ENCODE results near the gene HCN2. TPM values are rescaled to one million over a fixed set of nuclear protein-coding genes. Genes with fewer than 3 reads are reported as not detected.

Gene HCN2
- total and polyA plus RNA-seq, 2 of the 8 experiments (the other 6 are each of a cell fraction or from before 2014, with no cell fraction given), result 1.0 to 4.0 TPM

DNA sequence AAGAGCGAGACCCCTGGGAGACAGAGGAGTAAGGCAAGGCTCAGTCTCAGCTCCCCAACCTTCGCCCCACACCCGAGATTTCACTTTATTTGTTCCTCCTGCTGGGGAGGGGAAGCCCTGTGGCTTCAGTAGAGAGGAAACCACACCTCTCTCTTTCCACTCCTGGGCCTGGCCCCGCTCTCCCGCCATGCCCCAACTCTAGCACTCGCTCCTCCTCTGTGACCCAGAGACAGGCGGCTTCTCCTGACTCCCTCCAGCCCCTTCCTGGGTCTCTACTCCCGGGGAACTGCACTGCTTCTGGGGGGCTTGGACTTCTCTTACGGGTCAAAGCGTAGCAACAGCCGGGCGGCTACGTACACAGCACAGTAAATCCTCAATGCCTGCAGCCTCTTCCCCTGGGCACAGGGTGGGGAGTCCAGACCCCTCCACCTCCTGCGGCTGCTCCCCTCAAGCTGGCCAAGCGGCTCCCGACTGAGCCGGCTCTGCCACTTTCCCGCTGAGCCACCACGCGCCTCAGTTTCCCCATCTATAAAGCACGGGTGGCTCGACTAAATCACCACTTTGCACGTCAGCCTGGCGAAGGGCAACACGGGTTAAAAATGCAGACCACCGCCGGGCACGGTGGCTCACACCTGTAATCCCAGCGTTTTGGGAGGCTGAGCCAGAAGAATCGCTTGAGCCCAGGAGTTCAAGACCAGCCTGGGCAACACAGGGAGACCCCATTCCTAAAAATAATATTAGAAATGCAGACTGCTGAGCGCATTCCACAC is 71.9 kb downstream of the HCN2 start (continued):
- TF ChIP-seq, protein P1, sequence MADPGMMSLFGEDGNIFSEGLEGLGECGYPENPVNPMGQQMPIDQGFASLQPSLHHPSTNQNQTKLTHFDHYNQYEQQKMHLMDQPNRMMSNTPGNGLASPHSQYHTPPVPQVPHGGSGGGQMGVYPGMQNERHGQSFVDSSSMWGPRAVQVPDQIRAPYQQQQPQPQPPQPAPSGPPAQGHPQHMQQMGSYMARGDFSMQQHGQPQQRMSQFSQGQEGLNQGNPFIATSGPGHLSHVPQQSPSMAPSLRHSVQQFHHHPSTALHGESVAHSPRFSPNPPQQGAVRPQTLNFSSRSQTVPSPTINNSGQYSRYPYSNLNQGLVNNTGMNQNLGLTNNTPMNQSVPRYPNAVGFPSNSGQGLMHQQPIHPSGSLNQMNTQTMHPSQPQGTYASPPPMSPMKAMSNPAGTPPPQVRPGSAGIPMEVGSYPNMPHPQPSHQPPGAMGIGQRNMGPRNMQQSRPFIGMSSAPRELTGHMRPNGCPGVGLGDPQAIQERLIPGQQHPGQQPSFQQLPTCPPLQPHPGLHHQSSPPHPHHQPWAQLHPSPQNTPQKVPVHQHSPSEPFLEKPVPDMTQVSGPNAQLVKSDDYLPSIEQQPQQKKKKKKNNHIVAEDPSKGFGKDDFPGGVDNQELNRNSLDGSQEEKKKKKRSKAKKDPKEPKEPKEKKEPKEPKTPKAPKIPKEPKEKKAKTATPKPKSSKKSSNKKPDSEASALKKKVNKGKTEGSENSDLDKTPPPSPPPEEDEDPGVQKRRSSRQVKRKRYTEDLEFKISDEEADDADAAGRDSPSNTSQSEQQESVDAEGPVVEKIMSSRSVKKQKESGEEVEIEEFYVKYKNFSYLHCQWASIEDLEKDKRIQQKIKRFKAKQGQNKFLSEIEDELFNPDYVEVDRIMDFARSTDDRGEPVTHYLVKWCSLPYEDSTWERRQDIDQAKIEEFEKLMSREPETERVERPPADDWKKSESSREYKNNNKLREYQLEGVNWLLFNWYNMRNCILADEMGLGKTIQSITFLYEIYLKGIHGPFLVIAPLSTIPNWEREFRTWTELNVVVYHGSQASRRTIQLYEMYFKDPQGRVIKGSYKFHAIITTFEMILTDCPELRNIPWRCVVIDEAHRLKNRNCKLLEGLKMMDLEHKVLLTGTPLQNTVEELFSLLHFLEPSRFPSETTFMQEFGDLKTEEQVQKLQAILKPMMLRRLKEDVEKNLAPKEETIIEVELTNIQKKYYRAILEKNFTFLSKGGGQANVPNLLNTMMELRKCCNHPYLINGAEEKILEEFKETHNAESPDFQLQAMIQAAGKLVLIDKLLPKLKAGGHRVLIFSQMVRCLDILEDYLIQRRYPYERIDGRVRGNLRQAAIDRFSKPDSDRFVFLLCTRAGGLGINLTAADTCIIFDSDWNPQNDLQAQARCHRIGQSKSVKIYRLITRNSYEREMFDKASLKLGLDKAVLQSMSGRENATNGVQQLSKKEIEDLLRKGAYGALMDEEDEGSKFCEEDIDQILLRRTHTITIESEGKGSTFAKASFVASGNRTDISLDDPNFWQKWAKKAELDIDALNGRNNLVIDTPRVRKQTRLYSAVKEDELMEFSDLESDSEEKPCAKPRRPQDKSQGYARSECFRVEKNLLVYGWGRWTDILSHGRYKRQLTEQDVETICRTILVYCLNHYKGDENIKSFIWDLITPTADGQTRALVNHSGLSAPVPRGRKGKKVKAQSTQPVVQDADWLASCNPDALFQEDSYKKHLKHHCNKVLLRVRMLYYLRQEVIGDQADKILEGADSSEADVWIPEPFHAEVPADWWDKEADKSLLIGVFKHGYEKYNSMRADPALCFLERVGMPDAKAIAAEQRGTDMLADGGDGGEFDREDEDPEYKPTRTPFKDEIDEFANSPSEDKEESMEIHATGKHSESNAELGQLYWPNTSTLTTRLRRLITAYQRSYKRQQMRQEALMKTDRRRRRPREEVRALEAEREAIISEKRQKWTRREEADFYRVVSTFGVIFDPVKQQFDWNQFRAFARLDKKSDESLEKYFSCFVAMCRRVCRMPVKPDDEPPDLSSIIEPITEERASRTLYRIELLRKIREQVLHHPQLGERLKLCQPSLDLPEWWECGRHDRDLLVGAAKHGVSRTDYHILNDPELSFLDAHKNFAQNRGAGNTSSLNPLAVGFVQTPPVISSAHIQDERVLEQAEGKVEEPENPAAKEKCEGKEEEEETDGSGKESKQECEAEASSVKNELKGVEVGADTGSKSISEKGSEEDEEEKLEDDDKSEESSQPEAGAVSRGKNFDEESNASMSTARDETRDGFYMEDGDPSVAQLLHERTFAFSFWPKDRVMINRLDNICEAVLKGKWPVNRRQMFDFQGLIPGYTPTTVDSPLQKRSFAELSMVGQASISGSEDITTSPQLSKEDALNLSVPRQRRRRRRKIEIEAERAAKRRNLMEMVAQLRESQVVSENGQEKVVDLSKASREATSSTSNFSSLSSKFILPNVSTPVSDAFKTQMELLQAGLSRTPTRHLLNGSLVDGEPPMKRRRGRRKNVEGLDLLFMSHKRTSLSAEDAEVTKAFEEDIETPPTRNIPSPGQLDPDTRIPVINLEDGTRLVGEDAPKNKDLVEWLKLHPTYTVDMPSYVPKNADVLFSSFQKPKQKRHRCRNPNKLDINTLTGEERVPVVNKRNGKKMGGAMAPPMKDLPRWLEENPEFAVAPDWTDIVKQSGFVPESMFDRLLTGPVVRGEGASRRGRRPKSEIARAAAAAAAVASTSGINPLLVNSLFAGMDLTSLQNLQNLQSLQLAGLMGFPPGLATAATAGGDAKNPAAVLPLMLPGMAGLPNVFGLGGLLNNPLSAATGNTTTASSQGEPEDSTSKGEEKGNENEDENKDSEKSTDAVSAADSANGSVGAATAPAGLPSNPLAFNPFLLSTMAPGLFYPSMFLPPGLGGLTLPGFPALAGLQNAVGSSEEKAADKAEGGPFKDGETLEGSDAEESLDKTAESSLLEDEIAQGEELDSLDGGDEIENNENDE (IDR thresholded peaks at IDR 0.05; ENCODE audit: insufficient replicate concordance, low read length), result no peak
- TF ChIP-seq CBX8 (IDR thresholded peaks at IDR 0.05; ENCODE audit: borderline replicate concordance, low read depth, low read length) (no peak), EP300 (IDR thresholded peaks at IDR 0.05; ENCODE audit: borderline replicate concordance in 1 of 2, low read depth in 2 of 2, low read length in 2 of 2) (no peak), PHF8 (conservative IDR thresholded peaks at IDR 0.05; ENCODE audit: low read depth, low read length) (no peak), CTBP2 (IDR thresholded peaks at IDR 0.05; ENCODE audit: borderline replicate concordance, insufficient read depth, insufficient read length, low read length) (no peak), RNF2 (IDR thresholded peaks at IDR 0.05; ENCODE audit: borderline replicate concordance, low read depth, low read length, missing control alignments, poor library complexity, severe bottlenecking) (no peak), JUND (IDR thresholded peaks at IDR 0.05; ENCODE audit: low read length) (no peak), SAP30 (IDR thresholded peaks at IDR 0.05; ENCODE audit: insufficient read depth, insufficient replicate concordance, low read length) (no peak)
